Esophagus mucosa (tissue), 1 donor: Measurements from ENCODE around the gene ITGA7. TPM values are rescaled to one million over a fixed set of nuclear protein-coding genes. Genes with fewer than 3 reads are reported as not detected.

Source experiments
- ATAC-seq: fragments of 200-7000 bp; cut with Tn5 transposase; one replicate; pipeline ENCODE4 v1.9.1; 2020
- total RNA-seq: library from RNA; stranded (reverse); gene quantifications from one replicate; pipeline ENCODE4 v1.2.4, GENCODE V29; 2023
- donor health status: DM: yes; HTN: yes; CAD: no.

ITGA7 gene
- total RNA-seq, 1 donor from 2014 or later: 6.7 TPM

- no peak for ATAC-seq
Observed at GRCh38 chr12:55636853-55637252, 70.9 kb downstream of the ITGA7 start, which contains the start of gene OR10P1. Gene OR10P1 (plus strand): TSS chr12:55636892. CDS start chr12:55636892, 0 bp downstream.

GRCh38 chr12:55636116-55636655, 71.5 kb downstream of the ITGA7 start:
- no peak for ATAC-seq

Other genes with a start within 250 kb of the ITGA7 start
- gene OR6C70, start 237.8 kb downstream of the ITGA7 start, total RNA-seq: not detected
- not detected for gene OR6C68, start 215.5 kb downstream of the ITGA7 start, total RNA-seq
- not detected for gene OR6C4, start 158.3 kb downstream of the ITGA7 start, total RNA-seq
- gene OR2AP1, start 135.4 kb downstream of the ITGA7 start, total RNA-seq: not detected
- gene OR10P1, start 71.0 kb downstream of the ITGA7 start, total RNA-seq: not detected
- 109 TPM for gene BLOC1S1, start 8.1 kb upstream of the ITGA7 start, total RNA-seq
- gene RDH5, start 12.5 kb upstream of the ITGA7 start, total RNA-seq: 0.92 TPM
- 253 TPM for gene CD63, start 21.1 kb upstream of the ITGA7 start, total RNA-seq
- 1.2 TPM for gene GDF11, start 35.2 kb upstream of the ITGA7 start, total RNA-seq
- 47.6 TPM for gene SARNP, start 109.8 kb upstream of the ITGA7 start, total RNA-seq
- 64.2 TPM for gene ORMDL2, start 110.1 kb upstream of the ITGA7 start, total RNA-seq
- 15.3 TPM for gene DNAJC14, start 121.7 kb upstream of the ITGA7 start, total RNA-seq
- gene MMP19, start 135.0 kb upstream of the ITGA7 start, total RNA-seq: 0.60 TPM
- gene PYM1, start 220.0 kb upstream of the ITGA7 start, total RNA-seq: 66.9 TPM
- 170 TPM for gene DGKA, start 223.3 kb upstream of the ITGA7 start, total RNA-seq